Stimulated activated CD8-positive, alpha-beta memory T cell treated with anti-CD3 and anti-CD28 coated beads, Interleukin-2, amount 100 ng/mL, for 48 hours (primary cell): ENCODE results near the gene MACF1.

Experiments used
- DNase-seq, 2 donors: peaks; one replicate each; pipeline ENCODE4 v3.0.0-alpha.2; 2020; ENCODE audit warnings: low read depth in 2 of 2

Gene MACF1

DNA sequence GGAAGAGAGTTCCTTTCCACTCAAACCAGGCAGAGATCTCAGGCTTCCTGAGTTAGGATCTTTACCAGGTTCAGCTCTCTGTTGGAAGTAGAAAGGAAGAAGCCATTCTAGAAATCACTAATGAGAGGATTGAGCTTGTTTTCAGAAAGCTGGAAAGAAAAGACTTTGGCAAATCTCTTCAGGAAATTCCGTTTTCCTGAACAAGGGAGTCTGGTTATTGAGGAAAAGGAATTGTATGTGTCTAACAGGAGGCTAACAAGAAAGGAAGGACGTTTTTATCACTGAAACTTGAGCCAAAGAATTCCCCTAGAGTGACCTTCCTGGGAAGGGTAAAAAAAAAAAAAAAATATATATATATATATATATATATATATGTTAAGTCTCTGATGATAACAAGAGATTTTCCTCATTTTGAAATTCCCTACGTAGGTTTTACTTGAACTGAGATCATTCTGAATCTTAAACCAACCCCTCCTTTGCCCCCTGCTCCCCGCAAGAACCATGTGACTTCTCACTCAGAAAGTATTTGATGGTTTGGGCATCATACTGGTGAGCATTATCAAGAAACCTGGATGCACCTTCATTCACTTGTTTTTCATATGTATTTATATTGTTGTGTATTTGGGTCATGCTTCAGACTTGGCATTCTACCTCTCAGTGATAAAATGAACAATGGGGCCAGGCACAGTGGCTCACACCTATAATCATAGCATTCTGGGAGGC lies 188.5 kb downstream of the MACF1 start:
- DNase-seq, result no peak

DNA sequence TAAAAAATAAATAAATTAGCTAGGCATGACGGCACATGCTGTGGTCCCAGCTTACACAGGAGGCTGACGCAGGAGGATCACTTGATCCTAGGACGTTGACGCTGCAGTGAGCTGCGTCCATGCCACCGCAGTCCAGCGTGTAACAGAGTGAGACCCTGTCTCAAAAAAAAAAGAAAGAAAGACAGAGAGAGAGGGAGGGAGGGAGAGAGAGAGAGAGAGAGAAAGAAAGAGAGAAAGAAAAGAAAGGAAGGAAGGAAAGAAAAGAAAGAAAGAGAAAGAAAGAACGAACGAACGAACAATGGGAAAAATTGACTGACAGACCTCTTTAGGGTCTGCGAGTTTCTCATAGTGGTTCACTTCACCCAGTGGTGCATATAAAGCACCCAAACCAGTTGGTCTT lies 189.2 kb downstream of the MACF1 start:
- no peak for DNase-seq

DNA sequence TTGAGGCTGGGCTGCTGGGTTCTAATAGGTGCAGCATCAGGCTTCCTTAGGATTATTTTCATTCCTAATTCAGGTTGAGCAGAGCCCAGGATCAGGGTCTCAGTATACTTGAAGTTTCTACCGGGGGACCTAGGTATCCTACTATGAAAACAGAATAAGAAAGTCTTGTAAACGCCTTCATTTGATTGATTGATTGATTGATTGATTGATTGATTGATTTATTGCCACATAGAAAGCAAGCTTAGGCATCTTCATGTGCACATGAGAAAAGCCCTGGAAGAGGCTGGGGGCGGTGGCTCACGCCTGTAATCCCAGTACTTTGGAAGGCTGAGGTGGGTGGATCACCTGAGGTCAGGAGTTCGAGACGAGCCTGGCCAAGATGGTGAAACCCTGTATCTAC lies 189.6 kb downstream of the MACF1 start:
- no peak for DNase-seq

DNA sequence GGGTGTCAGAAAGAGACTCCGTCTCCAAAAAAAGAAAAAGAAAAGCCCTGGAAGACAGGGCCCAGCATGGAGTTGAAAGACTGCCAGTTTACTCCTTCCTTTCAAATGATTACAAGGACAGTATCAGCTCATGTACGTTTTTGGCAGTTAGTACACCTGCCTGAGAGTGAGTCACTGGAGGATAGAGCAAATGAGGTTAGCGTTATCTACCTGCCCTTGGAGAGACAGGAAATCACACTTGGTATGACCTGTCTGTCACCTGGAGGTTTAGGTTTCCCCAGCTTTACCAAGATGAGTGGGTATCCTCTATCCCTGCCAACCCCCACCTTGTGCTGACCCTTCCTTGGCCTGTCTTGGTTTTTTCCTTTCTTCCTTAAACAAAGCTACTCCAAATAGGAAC lies 190.1 kb downstream of the MACF1 start:
- DNase-seq, result no peak

DNA sequence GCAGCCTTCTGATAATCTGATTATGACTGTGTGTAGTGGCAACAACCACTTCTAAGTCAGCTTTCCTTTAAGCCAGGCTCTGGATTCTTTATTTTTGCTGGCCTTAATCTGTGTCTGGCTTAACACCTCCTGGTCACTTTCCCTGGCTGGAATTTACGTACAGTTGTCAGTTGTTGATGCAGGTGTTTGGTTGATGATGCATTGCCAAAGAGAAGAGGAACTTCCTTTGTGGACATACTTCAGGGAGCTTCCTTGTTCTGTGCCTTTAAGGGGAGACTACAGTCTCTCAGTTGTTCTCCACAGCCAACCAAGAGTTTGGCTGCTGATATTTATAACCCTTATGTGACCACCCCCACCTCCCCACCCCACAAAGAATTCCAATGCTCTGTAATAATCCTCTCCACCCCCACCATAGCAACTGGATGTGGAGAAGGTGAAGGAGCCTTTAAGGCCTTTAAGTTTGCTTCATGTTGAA lies 190.9 kb downstream of the MACF1 start:
- no peak for DNase-seq

DNA sequence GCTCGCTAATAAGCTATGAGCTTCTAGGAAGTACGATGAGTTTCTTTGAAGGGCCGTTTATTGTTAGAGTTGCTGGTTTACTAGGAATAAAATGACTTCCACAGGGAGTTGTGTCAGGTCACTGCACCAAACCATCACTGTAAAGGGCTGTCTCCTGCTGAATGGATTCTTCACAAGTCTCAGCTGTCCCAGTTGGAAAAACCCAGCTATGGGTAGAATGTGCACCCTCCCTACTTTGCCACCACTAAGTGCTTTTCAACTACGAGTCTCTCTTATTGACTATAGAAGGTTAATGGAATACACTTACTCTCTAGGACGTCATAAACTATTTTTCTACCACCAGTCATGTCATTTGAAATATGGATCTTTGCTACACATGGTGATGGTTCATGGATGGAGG lies 192.2 kb downstream of the MACF1 start:
- DNase-seq, result no peak

DNA sequence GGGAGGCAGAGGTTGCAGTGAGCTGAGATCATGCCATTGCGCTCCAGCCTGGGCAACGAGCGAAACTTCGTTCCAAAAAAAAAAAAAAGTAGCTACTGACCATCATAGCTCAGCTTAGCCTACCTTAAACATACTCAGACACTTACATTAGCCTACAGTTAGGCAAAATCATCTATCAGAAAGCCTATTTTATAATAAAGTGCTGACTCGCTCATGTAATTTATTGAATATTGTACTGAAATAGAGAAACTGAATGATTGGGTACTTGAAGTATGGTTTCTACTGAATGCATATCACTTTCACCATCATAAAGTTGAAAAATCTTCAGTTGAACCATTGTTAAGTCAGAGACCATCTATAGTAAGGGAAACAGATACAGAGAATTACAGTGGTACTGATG lies 193.0 kb downstream of the MACF1 start:
- DNase-seq, result no peak

DNA sequence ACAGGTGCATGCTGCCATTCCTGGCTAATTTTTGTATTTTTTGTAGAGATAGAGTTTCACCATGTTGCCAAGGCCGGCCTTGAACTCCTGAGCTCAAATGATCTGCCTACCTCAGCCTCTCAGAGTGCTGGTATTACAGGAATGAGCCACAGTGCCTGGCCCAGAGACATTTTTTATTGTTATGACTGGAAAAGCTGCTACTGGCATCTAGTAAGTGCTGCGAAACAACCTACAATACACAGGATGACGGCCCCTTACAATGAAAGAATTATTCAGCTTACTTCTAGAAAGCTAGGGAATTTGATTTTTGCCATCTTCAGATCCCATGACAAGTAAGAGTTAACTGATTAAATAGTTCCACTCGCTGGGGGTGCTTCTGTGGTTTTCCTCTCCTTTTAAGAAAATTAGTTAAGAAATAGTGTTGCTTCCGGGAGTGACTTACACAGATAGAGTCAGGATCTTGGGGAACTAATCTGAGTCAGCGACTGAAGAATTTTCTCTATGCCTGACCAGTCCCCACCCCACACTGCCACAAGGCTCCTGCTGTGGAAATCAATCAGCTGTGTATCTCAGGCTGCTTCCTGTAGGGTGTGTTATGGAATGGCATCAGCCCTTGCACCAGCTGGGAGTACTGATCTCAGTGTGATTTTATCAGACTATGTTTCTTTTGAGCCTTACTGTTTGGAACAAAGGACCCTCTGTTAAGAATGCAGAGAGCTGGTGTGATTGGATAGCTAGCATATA lies 194.0 kb downstream of the MACF1 start:
- DNase-seq, result no peak

DNA sequence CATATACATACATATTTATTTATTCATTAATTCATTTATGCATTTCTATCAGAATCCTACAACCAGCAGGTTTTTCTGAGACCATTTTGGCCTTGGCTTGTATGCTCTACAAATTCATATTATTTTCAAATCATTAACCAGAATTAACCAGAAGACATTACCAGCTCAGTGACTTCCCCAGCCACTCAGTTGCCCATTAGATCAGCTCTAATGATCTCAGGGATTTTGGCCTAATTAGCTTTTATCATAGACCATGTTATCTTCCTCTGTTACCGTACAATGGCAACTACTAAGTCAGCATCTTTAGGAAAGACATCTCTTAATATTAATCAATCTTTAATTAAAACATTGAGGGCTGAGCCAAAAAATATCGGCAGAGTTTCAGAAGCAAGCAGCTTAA lies 196.6 kb downstream of the MACF1 start:
- DNase-seq, result no peak

DNA sequence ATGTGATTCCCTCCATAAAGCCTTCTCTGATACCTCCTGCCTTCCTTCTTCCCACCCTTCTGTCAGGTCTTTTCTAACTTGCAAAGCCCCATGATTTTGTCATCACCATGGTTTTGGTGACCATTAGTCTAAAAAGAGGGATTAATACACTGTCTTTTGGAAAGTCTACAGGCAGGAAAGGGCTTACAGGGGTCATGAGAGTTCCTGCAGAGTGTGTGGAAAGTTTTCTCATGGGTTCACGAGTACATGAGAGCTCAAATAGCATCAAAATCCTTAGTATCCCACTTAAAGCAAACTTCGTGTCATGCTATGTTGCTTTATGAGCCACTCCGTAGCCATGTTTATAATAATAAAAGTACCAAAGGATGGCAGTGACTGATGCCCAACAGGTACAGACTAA lies 200.4 kb downstream of the MACF1 start:
- no peak for DNase-seq

DNA sequence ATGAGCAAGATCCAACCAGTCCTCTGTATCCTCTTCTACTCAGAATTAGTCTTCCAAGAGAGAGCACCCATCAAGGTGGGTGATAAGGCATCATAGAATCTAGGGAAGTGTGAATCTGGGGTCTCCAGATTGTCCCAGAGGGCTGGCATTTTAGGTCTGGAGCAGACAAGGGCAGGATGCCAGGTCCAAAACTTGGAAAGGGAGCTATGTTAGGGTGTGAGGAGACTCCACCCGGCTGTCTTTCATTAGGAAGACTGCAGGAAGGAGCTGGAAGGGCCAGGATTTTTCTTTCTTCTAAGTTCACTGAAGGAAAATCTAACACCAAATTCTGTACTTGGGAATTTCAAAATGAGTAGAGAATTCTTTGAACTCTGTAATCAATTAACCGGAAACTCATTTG lies 200.9 kb downstream of the MACF1 start:
- no peak for DNase-seq

DNA sequence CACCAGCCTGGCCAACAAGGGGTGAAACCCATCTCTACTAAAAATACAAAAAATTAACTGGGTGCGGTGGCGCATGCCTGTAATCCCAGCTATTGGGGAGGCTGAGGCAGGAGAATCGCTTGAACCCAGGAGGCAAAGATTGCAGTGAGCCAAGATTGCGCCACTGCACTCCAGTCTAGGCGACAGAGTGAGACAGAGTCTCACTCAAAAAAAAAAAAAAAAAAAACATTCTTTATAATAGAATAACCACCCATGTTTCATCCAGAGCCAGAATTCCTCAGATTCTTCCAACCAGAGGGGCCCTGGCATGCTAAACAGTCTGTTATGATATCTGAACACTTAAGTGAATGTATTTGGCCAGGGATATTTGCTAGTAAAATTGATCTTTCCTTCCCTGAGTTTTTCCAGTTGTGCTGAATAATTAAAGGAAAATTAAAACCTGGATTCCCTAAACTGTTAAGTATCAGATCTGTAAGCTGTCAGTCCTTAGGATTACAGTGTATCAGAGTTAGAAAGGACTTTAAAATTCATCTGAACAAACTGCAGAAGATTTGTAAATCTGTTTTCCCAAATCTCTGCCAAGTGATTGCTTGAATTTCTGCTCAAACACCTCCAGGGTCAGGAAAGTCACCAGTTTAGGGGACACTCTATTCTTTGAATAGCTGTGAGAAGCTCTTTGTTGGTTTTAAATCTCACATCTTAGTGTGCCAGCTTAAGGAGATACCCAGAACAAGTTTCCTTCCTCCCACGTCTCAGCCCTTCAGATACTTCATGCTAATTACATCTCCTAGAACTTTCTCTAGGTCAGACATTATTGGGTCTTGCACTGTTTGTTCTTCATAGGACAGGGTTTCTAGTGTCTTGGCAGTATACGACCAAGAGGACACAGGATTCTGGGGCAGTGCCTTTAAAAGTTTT lies 202.3 kb downstream of the MACF1 start:
- DNase-seq, result no peak

DNA sequence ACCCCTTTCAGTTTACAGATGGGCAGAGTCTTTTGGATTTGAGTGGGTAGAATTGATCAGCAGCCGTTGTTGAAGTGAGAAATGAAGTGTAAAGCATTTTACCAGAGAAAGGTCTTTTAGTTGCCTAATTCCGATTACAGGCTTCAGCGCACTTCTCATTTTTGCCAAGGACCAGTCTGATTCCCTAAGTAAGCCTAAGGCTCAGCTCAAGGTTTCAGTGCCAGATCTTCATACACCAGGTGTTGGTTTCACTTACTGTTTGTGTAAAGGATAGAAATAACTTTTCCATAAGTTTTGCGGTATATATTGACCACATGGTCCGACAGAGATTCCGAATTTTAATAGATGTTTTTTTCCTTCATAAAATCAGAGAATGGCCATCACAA lies 203.0 kb downstream of the MACF1 start:
- no peak for DNase-seq

DNA sequence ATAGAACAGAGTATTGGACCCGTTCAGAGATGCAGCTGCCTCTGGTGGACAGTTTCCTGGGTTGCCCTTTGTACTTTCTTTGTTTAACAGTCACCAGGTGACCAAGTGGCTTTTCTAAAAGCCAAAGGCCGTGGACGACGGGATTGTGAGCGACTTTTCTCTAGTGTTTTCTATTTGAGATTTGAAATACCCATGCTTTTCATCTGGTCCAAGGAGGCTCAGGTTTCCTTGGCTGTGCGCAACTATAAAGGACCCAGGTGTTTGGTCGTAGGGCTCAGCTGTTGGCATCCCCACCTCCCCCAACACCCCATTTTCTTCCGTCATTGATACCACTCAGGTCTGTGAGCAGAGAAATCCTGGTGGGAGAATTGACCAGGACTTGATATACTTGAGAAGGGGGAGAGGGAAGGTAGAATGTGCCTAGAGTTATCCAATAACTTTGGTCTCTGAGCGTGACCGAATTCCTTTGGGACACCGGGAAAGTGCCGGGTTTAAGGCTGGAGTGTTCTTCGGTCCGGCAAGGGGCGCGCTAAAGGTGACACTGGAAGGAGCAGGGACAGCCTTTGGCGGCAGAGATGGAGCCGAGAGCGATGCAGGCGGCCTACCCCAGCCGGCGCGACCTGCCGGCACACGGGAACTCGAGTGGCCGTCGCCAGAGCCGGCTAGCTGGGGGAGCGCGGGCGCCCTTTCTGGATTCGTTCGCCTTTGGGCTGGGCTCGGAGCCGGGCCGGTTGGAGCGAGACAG lies 203.6 kb downstream of the MACF1 start:
- DNase-seq, result no peak

DNA sequence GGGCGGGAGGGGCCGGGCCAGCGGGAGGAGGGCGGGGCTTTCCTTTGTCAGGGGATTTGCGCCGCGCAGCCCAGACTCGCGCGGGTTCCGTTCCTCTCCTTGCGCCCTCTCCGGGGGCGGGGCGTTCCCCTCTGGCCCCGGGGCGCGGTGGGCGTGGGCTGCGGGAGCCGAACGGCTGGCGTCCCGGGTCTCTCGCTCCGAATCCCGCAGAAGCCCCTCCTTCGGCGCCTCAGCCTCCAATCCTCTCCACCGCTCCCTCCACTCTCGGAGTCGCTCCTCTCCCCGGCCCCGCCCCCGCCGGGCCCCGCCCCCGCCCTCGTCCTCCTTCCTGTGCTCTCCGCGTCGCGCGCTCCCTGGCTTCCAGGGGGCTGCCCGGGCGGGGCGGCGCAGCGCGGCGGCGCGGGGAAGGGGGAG lies 204.2 kb downstream of the MACF1 start:
- peak; percentile 79 to 81 for DNase-seq

DNA sequence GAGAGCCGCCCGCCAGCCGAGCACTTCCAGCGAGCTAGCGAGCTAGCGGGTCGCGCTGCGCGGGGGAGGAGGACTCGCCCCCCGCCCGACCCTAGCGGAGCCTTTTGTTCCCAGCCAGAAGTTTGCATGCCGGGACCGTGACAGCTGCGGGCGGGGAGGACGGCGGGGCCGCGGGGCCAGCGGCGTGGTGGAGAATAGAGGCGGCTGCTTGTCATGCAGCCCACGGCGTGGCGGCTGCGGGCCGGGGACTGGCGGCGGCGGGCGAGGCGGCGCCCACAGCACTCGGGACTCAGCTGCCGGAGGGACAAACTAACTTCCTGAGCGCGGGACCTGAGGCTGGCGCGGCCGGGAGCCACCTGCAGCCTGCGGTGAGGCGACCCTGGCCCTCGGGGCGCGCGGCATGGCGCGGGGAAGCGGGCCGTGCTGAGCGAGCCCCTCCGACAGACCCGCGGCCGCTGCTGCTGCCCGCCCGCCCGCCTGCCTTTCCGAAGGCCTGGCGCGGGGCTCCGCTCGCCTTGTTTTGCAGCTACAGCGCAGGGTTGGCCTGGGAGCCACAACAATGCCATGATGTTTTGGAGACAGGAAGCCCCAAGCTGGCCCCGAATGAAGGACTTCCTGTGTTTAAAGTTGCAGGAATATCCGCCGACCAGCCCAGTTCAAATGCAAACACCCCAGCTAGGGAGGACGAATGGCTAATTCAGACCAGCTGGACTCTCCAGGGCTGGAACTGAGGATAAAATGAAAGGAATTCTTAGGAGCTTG lies 204.7 kb downstream of the MACF1 start:
- DNase-seq, result no peak

DNA sequence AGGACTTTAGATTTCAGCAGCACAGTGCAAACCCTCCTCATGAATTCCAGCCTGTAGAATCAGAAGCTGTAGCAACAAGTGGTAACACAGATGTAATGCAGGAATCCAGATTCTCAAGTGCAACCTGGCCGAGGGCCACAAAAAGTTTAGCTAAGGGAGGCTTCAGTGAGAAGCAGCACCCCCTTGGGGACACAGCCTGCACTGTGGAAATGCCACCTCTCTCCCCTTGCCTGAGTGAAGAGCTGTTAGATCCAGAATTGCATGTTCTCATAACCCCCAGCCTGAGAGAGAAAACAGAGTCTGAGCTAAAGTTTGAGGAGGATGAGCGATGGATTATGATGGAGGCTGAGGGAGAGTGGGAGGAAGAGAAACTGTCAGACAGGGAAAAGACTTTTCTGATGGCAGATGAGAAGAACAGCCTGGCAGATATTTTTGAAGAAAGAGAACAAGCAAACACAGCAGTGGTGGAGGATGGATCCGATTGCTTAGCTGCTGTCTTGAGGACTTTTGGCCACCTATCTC lies 206.5 kb downstream of the MACF1 start:
- peak; percentile 22 to 37 for DNase-seq

DNA sequence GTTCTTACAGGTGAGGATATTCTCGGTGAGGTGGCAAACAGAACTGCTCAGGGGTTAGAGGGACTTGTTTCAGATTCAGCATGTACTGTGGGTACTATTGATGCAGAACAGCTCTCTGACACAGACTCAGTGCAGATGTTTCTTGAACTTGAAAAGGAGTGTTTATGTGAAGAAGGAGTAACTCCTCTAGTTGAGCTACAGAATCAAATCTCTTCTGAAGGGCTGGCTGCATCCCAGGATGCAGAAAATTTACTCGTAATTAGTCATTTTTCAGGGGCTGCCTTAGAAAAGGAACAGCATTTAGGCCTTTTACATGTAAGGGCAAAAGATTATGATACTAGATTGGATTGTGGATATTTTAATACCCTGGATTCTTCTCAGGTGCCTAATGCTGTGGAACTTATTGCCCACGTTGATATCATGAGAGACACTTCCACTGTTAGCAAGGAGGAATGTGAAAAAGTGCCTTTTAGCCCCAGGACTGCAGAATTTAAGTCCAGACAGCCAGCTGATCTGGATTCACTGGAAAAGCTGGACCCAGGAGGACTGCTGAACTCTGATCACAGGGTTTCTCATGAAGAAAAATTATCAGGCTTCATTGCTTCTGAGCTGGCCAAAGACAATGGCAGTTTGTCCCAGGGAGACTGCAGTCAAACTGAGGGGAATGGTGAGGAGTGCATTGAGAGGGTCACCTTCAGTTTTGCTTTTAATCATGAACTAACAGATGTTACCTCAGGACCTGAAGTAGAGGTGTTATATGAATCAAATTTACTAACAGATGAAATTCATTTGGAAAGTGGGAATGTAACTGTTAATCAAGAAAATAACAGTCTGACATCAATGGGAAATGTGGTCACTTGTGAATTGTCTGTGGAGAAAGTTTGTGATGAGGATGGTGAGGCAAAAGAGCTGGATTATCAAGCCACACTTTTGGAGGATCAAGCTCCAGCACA lies 207.3 kb downstream of the MACF1 start:
- DNase-seq, result no peak

DNA sequence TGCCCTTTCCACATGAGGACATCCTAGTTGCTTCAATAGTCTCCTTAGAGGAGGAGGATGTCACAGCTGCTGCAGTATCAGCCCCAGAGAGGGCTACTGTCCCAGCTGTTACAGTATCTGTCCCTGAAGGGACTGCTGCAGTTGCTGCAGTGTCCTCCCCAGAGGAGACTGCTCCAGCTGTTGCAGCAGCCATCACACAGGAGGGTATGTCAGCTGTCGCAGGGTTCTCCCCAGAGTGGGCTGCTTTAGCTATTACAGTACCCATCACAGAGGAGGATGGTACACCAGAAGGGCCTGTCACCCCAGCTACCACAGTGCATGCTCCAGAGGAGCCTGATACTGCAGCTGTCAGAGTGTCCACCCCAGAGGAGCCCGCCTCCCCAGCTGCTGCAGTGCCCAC lies 208.4 kb downstream of the MACF1 start:
- DNase-seq, result no peak
